ENCODE measurements around the gene PSD4.

DNA sequence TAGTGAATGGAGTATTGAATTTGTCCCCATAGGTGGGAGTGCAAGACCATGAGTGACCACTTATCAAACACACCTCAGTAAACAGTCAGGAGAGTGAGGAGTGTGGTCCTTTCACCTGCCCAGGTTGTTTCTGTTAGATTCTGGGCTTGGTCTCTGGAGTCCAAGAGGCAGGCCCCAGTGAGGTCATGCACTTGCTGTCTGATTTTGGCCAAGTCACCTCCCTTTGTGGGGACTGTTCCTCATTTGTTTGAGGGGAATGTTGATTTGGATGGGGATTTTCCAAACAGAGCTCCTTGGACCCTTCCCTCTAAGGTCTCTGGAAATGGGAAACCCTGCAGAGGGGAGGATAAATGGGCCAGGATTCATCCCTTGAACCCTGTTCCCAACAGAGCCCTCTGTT is 39.1 kb upstream of the PSD4 start:
- TF ChIP-seq, protein P1, sequence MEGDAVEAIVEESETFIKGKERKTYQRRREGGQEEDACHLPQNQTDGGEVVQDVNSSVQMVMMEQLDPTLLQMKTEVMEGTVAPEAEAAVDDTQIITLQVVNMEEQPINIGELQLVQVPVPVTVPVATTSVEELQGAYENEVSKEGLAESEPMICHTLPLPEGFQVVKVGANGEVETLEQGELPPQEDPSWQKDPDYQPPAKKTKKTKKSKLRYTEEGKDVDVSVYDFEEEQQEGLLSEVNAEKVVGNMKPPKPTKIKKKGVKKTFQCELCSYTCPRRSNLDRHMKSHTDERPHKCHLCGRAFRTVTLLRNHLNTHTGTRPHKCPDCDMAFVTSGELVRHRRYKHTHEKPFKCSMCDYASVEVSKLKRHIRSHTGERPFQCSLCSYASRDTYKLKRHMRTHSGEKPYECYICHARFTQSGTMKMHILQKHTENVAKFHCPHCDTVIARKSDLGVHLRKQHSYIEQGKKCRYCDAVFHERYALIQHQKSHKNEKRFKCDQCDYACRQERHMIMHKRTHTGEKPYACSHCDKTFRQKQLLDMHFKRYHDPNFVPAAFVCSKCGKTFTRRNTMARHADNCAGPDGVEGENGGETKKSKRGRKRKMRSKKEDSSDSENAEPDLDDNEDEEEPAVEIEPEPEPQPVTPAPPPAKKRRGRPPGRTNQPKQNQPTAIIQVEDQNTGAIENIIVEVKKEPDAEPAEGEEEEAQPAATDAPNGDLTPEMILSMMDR (IDR thresholded peaks at IDR 0.05), result no peak
- no peak for TF ChIP-seq POLR2A (IDR thresholded peaks at IDR 0.05)

All from esophagus squamous epithelium (tissue), 4 donors.